ENCODE data around the gene TMEM273. TPM values are rescaled to one million over a fixed set of nuclear protein-coding genes. Genes with fewer than 3 reads are reported as not detected.

Gene TMEM273
- total RNA-seq, 2 donors from 2014 or later: 4.3 to 9.3 TPM

- H3K4me1 ChIP-seq: no peaks in the 10 kb centered on the region
- no peaks in the 10 kb centered on the region for H3K36me3 ChIP-seq (replicated peaks in 1 of 2; ENCODE audit: insufficient read depth in 1 of 2, low read depth in 2 of 2)
- TF ChIP-seq, protein P1, sequence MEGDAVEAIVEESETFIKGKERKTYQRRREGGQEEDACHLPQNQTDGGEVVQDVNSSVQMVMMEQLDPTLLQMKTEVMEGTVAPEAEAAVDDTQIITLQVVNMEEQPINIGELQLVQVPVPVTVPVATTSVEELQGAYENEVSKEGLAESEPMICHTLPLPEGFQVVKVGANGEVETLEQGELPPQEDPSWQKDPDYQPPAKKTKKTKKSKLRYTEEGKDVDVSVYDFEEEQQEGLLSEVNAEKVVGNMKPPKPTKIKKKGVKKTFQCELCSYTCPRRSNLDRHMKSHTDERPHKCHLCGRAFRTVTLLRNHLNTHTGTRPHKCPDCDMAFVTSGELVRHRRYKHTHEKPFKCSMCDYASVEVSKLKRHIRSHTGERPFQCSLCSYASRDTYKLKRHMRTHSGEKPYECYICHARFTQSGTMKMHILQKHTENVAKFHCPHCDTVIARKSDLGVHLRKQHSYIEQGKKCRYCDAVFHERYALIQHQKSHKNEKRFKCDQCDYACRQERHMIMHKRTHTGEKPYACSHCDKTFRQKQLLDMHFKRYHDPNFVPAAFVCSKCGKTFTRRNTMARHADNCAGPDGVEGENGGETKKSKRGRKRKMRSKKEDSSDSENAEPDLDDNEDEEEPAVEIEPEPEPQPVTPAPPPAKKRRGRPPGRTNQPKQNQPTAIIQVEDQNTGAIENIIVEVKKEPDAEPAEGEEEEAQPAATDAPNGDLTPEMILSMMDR (IDR thresholded peaks at IDR 0.05): peak; percentile 21 to 64 (median 45)
- TF ChIP-seq POLR2A (IDR thresholded peaks at IDR 0.05): no peak
- intact Hi-C loops (cut with DNase I): no loop called here
- H3K27ac ChIP-seq: no peak overlapping the region
- WGBS, 2 donors: 33 to 36% methylated on average over 9 of the region's 9 CpGs
- H3K9me3 ChIP-seq: no peaks in the 10 kb centered on the region
- ATAC-seq: peak; percentile 33
- H3K27me3 ChIP-seq: no peaks in the 10 kb centered on the region
- no peak overlapping the region for H3K4me3 ChIP-seq
- peak in 3 of 4 donors; percentile 31 to 51 (median 42) for DNase-seq
Observed at GRCh38 chr10:49164559-49165188, 23.5 kb downstream of the TMEM273 start.

DNA sequence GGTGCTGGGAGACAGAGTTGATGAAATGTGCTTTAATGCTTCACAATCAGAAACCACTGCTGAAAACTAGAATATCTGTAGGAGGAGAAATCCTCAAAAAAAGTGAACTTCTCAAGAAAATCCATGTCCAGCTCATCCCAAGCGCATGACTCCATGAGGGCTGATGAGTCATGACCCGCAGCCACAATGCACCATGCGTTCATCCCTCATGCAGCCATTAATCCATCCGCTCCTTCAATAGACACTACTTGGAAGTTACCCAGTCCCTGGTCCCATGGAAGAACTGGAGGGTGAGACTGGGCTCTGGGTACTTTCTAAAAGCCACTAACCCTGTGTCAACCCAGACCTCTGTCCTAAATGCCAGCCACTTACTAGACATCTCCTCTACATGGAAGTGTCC, 24.4 kb downstream of the TMEM273 start:
- no peaks in the 10 kb centered on the region for H3K9me3 ChIP-seq
- no peaks in the 10 kb centered on the region for H3K4me1 ChIP-seq
- no peak for DNase-seq
- no peak overlapping the region for H3K4me3 ChIP-seq
- H3K27me3 ChIP-seq: no peaks in the 10 kb centered on the region
- no peak for ATAC-seq
- intact Hi-C loops (cut with DNase I): no loop called here
- 76 to 87% methylated on average over 4 of the region's 4 CpGs for WGBS, 2 donors
- H3K27ac ChIP-seq: no peak overlapping the region
- TF ChIP-seq, protein P1 (IDR thresholded peaks at IDR 0.05): no peak
- no peak for TF ChIP-seq POLR2A (IDR thresholded peaks at IDR 0.05)
- no peaks in the 10 kb centered on the region for H3K36me3 ChIP-seq (replicated peaks in 1 of 2; ENCODE audit: insufficient read depth in 1 of 2, low read depth in 2 of 2)

DNA sequence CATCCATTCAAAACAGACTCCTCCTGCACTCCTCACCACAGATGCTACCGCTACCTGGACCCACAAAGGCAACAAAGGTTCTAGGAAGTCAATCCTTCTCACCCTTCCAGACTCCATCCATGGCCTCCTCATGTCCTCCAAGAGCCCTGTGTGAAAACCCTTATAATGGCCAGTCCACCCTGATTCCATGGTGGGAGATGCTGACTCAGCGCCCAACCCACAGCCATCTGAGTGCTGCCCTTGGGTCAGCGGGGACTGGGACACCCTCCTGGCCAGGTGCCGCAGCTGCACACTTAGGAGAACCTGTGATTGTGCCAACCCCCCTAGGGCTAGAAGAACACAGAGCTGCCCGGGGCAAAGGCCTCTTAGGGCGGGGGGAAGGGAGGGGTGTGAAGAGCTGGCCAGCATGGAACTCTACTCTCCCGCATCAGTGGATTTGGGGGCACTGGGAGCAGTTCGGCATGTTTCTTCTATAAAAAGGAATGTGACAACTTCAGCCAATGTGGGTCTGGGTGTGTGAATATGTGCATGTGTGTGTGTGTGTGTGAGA, 25.4 kb downstream of the TMEM273 start:
- H3K4me3 ChIP-seq: no peak overlapping the region
- H3K27me3 ChIP-seq: peaks cover 0 to 2% of the 10 kb centered on the region in 2 donors
- H3K9me3 ChIP-seq: no peaks in the 10 kb centered on the region
- no peak for TF ChIP-seq POLR2A (IDR thresholded peaks at IDR 0.05)
- TF ChIP-seq, protein P1 (IDR thresholded peaks at IDR 0.05): no peak
- intact Hi-C loops (cut with DNase I): no loop called here
- H3K36me3 ChIP-seq (replicated peaks in 1 of 2; ENCODE audit: insufficient read depth in 1 of 2, low read depth in 2 of 2): no peaks in the 10 kb centered on the region
- no peak for ATAC-seq
- no peak overlapping the region for H3K27ac ChIP-seq
- DNase-seq: no peak
- 55 to 77% methylated on average over 8 of the region's 8 CpGs for WGBS, 2 donors
- H3K4me1 ChIP-seq: no peaks in the 10 kb centered on the region

DNA sequence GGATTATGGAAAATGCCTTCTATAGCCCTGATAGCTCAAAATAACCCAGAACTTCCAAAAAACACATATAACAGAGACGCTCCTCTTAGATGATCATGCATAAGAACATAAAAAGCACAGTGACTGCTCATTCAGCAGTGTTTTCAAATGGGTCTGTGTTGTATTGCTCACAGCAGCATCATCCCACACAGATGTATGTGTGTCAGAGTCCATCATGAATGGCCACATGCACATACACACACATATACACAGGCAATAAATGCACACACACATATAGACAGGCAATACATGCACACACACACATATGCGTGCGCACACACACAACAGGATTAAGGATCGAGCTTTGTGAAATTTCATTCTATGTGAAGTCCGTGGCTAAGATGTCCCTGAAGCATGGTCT, 26.1 kb downstream of the TMEM273 start:
- 53 to 73% methylated on average over 5 of the region's 5 CpGs for WGBS, 2 donors
- Histone ChIP-seq H3K9me3 (no peaks in the 10 kb centered on the region), H3K4me3 (no peak overlapping the region), H3K27me3 (peaks cover 0 to 4% of the 10 kb centered on the region in 2 donors), H3K36me3 (replicated peaks in 1 of 2; ENCODE audit: insufficient read depth in 1 of 2, low read depth in 2 of 2) (no peaks in the 10 kb centered on the region), H3K27ac (no peak overlapping the region), H3K4me1 (no peaks in the 10 kb centered on the region)
- no peak for TF ChIP-seq POLR2A (IDR thresholded peaks at IDR 0.05)
- TF ChIP-seq, protein P1 (IDR thresholded peaks at IDR 0.05): no peak
- intact Hi-C loops (cut with DNase I): no loop called here
- no peak for DNase-seq
- ATAC-seq: no peak
